NCI-H526 treated with DMSO at 0.1 percent for 48 hours (cell line): ENCODE measurements around the gene CCL13.
A peak's percentile ranks its signal among the peaks of the same experiment; 100 is the strongest.

Experiments used
- DNase-seq: peaks from one replicate; lab custom pipeline; 2025; lab: John Stamatoyannopoulos, UW

Gene CCL13

DNA sequence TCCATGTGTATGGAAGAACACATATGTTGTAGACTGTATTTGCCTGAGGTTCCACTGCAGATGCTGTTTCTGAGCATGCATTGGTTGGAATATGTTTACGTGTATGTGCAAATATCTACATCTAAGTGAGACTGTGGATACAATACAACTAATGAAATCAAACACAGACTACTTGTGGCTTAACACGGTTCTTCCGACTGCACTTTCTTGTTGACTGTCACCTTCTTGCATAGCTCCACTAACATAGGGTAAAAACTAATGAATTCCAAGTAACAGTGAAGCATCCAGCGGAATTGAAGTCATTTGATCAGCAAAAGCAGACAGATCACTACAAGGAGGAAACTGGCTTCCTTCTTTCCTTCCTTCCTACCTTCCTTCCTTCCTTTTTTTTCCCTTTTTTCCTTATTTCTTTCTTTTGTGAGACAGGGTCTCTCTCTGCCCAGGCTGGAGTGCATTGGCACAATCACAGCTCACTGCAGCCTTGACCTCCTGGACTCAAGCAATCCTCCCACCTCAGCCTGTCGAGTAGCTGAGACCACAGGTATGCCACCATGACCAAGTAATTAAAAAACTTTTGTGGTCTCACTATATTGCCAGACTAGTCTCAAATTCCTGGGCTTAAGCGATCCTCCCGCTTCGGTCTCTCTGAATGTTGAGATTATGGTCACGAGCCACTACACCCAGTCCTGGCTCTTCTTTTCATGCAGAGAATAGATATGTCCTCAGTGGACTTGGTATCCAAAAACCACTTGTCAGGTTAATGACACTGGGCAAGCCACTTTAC lies 28.7 kb downstream of the CCL13 start:
- DNase-seq = no peak

DNA sequence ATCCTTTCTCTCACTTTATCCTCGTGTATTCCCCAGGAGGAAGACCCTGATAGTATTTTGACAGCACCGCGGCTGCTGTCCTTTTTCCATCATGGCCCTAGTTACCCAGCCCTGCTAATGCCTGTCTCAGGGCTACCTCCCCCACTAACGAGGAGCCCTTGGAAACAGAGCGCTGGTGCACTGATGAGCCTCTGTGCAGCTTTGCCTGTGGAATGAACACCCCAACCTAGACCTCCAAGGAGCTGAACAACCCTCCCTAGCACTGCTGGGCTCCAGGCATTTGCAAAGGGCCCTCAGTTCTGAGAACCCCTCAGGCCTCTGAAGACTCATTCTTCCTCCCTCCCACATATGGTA lies 30.0 kb downstream of the CCL13 start:
- DNase-seq = no peak

DNA sequence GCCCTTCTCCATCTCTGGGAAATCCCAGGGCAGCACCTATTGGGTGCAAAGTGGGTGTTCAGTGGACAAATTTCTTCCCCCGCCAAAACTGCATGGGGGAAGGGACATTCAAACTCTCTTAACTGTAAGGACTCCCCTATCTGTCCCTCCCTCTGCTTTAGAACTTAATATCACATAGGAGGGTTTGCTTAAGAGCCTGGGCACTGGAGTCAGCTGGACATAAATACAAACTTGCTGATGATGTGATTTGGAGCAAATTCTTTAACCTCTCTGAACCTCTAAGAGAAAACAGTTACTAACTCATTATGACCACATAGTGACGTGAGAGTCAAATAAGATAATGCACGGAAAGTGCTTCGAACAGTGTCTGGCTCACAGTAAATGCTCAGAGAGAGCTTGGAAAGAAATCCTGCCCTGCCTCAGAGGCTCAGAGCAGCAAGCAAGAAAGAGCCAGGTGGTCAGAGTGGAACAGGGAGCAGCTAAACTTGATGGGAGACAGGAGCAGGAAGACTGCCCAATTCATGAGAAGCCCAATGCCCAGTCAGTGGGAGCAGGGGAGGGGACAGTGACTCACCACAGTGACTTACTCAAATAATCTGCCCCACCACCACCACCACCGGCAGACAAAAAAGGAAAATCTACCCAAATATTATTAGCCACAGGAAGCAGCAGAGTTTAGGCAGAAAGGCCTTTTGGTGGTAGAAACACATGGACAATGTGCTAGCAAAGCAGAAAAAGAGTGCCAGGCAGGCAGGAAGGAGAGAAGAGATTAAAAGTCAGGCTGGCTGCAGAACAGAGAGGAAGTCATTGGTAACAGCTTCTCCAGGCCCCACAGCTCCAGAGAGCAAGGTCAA lies 30.6 kb downstream of the CCL13 start:
- DNase-seq = no peak

- no peak for DNase-seq
Measured at GRCh38 chr17:34387566-34387965, 31.3 kb downstream of the CCL13 start.

DNA sequence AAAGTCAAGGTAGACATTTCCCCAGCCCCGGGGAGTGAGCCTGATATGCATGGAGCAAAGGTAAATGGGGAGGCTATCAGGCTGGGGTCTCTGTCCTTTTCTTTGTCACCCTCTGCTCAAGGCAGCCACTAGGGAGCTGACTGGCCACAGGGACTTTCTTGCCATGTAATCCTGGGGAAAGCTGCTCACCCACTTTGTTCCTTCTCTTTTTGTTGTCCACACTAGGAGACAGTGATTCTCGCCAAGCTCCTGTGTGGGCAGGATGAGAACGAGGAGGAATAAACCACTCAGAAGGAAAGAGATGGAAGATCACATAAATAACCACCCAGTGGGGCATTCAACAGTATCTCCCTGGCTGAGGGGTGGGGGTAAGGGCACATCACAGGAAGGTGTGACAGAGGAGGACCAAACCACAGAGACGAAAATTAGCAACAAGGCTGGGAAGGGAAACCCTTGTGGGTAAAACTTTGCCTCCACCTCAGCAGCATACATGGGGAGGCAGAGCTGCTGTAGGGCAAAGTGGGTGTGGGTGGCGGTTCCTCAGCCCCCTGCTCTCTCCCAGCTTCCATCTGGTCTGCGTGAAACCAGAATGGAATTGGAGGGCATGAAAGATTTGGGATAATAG lies 33.0 kb downstream of the CCL13 start:
- DNase-seq = no peak

DNA sequence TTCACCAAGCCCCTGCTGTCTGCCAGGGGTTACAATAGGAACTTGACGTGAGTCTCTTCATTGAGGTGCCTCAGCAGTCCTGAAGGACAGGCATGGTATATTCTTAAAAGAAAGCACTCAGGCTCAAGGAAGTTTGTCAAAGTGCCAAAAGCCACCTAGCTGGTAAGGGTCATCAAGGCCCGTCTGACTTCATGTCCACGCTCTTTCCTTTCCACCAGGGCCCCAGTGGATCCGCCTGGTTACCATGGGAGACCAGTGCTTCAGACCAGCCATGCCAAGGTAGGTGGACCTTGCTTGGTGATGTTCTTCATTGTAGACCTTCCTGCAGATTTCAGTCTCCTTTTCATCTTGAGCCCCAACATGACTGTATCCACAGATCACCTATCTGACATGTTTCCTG lies 34.4 kb downstream of the CCL13 start:
- DNase-seq = no peak

DNA sequence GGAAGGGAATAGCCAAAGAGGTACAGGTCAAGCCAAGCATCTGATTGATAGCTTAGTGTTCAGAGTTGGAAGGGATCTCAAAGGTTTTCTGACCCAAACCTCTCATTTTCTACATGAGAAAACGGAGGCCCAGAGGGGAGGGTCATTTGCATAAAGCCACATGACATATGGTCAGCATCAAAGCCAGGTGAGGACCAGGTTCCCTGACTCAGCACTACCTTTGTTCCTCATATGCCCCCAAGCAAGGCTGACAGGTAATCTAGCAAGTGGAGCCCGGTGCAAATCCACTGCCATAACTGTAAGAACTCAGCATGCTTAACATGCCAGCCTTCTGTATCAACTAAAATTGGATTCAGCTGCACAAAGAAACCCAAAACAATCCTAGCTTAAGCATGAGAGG lies 35.0 kb downstream of the CCL13 start:
- DNase-seq = no peak

- DNase-seq = no peak
Measured at GRCh38 chr17:34393401-34393800, 37.1 kb downstream of the CCL13 start.

DNA sequence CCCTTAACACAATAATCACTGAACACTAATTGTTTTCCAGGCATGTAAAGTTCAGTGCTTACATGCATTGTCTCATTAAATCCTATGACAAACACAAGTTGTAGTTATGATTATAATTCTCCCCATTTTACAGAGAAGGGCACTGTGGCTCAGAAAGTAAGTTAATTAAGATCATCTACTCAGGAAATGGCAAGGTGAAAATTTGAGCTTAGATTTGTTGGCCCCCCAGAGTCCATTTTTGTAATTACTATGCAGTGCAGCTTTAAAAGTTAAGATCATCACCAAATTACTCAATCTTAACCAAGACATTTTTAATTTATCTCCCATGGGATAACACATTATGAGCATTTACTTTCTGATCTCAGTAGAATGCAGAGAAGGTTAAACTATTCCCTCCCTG lies 41.0 kb downstream of the CCL13 start:
- DNase-seq = no peak

DNA sequence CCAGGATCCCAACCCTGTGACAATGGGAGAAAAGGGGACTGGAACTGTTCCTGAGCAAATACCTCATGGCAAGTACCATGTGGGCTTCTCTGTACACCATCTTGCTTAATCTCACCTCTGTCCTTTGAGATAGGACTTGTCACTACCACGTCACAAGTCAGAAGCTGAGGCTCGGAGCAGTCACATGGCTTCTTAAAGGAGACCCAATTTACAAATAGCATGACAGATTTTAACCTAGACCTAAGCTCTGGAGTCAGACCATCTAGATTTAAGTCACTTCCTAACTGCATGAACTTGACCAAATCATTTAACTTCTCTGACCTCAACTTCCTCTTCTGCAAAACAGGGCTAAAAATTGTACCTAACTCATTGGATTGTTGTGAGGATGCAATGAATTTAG lies 42.7 kb downstream of the CCL13 start:
- DNase-seq = no peak

GRCh38 chr17:34399725-34400124 lies 43.4 kb downstream of the CCL13 start:
- DNase-seq = no peak

DNA sequence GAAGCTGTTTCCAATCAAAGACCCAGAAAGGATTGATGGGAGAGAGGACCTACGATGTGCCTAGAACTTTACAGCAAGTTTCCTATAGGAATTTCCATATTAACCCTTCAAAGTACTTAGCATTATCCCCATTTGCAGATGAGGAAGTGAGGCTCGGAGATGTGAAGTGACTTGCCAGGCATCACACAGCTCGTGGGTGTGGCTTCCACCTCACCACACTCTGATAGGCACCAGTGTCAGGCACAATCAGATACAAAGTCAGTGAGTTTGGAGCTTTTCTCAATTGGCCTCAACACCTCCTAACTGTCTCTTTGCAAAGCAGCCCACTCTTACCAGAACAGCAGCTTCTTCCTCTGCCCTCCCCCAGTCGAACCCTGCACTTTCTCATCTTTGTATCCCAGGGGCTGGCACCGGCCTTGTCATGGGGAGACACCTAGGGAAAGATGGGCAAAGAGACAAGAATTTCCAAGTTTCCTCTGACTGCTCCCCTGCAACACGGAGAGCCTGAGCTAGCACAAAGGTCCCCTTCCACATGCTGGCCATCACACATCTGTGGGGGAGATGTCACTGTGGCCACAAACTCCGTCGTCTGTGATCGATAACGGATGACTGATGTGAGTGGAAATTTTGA lies 44.1 kb downstream of the CCL13 start:
- no peak for DNase-seq

DNA sequence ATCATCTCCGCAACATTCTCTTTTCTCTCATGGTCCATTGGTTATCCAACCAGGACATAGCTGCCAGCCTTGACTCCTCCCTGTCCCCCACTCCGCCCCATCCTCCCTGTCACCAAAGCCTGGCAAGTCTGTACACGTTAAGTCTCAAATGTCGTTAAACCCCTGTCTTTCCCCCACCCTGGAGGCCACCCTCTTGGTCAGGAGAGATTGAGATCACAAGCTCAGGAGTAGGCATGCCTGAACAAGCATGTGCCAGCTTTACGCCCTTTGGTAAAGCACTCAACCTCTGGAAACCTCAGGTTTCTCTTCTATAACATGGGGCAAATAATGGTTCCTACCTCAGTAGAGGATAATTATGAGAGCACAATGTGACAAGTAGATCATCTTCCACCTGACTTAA lies 44.9 kb downstream of the CCL13 start:
- DNase-seq = peak; percentile 19

GRCh38 chr17:34403006-34403405 lies 46.7 kb downstream of the CCL13 start:
- no peak for DNase-seq

- no peak for DNase-seq
Measured at GRCh38 chr17:34406226-34406625, 49.9 kb downstream of the CCL13 start.
